Stimulated activated CD4-positive, alpha-beta T cell treated with anti-CD3 and anti-CD28 coated beads, Interleukin-2, amount 100 ng/mL, for 4 hours (primary cell): ENCODE measurements around the gene ZWINT.

Experiments
- DNase-seq: peaks from one replicate; pipeline ENCODE4 v3.0.0-alpha.2; 2020; ENCODE audit warnings: low read depth

The ZWINT gene, protein sequence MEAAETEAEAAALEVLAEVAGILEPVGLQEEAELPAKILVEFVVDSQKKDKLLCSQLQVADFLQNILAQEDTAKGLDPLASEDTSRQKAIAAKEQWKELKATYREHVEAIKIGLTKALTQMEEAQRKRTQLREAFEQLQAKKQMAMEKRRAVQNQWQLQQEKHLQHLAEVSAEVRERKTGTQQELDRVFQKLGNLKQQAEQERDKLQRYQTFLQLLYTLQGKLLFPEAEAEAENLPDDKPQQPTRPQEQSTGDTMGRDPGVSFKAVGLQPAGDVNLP

GRCh38 chr10:56360967-56361612 lies at the start of gene ZWINT:
ZWINT (minus strand) TSS chr10:56361259; CDS start chr10:56361236, 23 bp downstream.
- peak; percentile 88 for DNase-seq

- DNase-seq = no peak
These were observed 22.7 kb upstream of the ZWINT start for GRCh38 chr10:56383806-56384205.

GRCh38 chr10:56370217-56371113 lies 9.4 kb upstream of the ZWINT start:
- no peak for DNase-seq

- DNase-seq = no peak
These were observed 484 bp downstream of the ZWINT start for GRCh38 chr10:56360583-56360966.

GRCh38 chr10:56359837-56360236 lies 1.2 kb downstream of the ZWINT start:
- no peak for DNase-seq

- DNase-seq = no peak
These were observed 4.0 kb downstream of the ZWINT start for GRCh38 chr10:56357018-56357417.

DNA sequence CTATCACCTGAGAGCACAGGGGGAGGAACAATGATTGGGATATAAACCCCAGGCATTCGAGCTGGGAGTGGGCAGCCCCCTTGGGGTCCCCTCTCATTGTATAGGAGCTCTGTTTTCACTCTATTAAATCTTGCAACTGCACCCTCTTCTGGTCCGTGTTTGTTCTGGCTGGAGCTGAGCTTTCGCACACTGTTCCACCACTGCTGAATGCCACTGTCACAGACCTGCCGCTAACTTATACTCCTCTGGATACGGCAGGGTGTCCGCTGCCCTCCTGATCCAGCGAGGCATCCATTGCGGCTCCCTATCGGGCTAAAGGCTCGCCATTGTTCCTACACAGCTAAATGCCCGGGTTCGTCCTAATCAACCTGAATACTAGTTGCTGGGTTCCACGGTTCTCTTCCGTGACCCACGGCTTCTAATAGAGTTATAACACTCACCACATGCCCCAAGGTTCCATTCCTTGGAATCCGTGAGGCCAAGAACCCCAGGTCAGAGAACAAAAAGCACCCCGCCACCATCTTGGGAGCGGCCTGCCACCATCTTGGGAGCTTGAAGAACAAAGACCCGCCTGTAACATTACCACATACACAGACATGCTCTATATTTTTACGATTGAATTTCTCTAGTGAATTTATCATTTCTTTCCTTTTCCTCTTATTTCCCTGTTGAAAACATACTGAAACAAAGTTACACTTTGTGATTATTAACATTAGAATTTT lies 9.0 kb downstream of the ZWINT start:
- no peak for DNase-seq

GRCh38 chr10:56349611-56350010 lies 11.4 kb downstream of the ZWINT start:
- no peak for DNase-seq

DNA sequence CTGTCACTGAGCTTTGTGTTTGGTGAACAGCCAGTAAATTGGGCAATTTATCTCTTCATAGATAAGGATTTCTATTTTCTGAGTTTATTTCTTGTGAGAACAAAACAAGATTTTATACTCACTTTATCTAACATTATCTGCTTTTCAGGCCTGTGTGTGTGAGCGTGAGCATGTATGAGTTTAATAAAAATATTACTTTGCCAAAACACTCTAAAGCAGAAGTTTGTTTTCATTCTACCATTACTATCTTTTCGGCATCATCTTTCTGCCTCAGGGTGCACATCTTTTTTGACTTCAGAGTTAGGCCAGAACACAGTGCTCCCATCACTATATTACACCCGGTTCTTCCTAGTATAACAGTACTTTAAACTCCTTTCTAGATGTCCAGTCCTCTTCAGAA lies 13.0 kb downstream of the ZWINT start:
- DNase-seq = no peak

- no peak for DNase-seq
These were observed 14.1 kb downstream of the ZWINT start for GRCh38 chr10:56346845-56347415.

- no peak for DNase-seq
These were observed 19.4 kb downstream of the ZWINT start for GRCh38 chr10:56341612-56342011.

GRCh38 chr10:56329961-56330360 lies 31.1 kb downstream of the ZWINT start:
- no peak for DNase-seq

GRCh38 chr10:56327118-56327517 lies 33.9 kb downstream of the ZWINT start:
- DNase-seq = no peak

- no peak for DNase-seq
These were observed 41.7 kb downstream of the ZWINT start for GRCh38 chr10:56319386-56319785.

DNA sequence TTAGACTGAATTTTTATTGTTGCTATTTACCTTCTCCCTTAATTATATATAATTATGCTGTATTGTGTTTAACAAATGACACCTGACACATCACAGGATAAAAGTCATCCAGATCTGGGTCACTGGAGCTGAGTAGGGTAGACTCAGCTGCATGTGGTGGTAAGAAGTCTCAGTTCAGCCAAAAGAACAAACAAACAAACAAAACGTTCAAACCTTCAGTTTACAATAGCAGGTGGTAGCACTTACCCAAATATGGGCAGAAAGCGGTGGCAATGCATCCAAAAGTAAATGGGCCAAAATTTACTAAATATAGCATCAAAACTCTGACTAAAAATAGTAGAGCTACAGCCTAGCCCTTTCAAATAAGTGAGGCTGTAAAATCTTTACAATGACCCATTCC lies 42.2 kb downstream of the ZWINT start:
- no peak for DNase-seq

- no peak for DNase-seq
These were observed 43.5 kb downstream of the ZWINT start for GRCh38 chr10:56317603-56318002.

GRCh38 chr10:56316603-56317002 lies 44.5 kb downstream of the ZWINT start:
- DNase-seq = no peak
